HEK293 (cell line): ENCODE data around the gene SST.

ENCODE experiments used
- CTCF ChIA-PET: fragments of 350-600 bp; formaldehyde crosslinking; extraction: SDS; loops from one replicate; lab custom pipeline; 2021; ENCODE audit warnings: antibody characterized with exemption; lab: Yijun Ruan, JAX
- POLR2A ChIA-PET: fragments of 300-600 bp; formaldehyde crosslinking; extraction: SDS; loops from one replicate; lab custom pipeline; 2020; ENCODE audit warnings: antibody characterized with exemption, inconsistent platforms; lab: Yijun Ruan, JAX
- H3K27ac ChIP-seq: fragments of 200-500 bp; sonication (Bioruptor generic); 2 replicates; pipeline ENCODE4 v1.5.1; 2014; ENCODE audit warnings: low read depth, low read length, control low read depth, inconsistent platforms; ENCODE audit errors: extremely low read depth
- H3K36me3 ChIP-seq, 2 experiments: fragments of 200-500 bp in 1 of 2; sonication (Bioruptor generic) in 1 of 2; 1 replicate in 1 of 2; 2 replicates in 1 of 2; pipeline ENCODE4 v1.5.1; 2014 to 2017; ENCODE audit warnings: inconsistent platforms in 2 of 2, low read length in 2 of 2; ENCODE audit not compliant: control insufficient read depth in 2 of 2, insufficient read depth in 1 of 2
- H3K4me1 ChIP-seq: fragments of 200-500 bp; sonication (Bioruptor generic); 2 replicates; pipeline ENCODE4 v1.5.1; 2014; ENCODE audit warnings: mild to moderate bottlenecking, low read length, inconsistent platforms; ENCODE audit not compliant: control insufficient read depth, insufficient read depth
- H3K4me3 ChIP-seq: 2 replicates; pipeline ENCODE4 v1.5.1; 2011; ENCODE audit warnings: low read depth, mild to moderate bottlenecking, control low read depth, low read length, moderate library complexity
- H3K9me3 ChIP-seq: fragments of 200-500 bp; sonication (Bioruptor generic); 2 replicates; pipeline ENCODE4 v1.5.1; 2014; ENCODE audit warnings: low read depth, low read length, inconsistent platforms; ENCODE audit not compliant: control insufficient read depth, insufficient read depth
- BCL11A ChIP-seq: fragments of 450-650 bp; formaldehyde crosslinking; IDR thresholded peaks from 2 replicates; pipeline ENCODE4 v1.5.1; 2016; ENCODE audit warnings: low read depth, missing biosample characterization, missing genetic modification characterization
- GLI2 ChIP-seq: fragments of 450-650 bp; formaldehyde crosslinking; IDR thresholded peaks from 2 replicates; pipeline ENCODE4; 2017; ENCODE audit warnings: missing biosample characterization, missing genetic modification characterization, low read depth, borderline replicate concordance
- GLIS1 ChIP-seq: fragments of 450-650 bp; formaldehyde crosslinking; IDR thresholded peaks from 2 replicates; pipeline ENCODE4 v1.5.1; 2016; ENCODE audit warnings: missing biosample characterization, missing genetic modification characterization
- KLF1 ChIP-seq: fragments of 450-650 bp; formaldehyde crosslinking; IDR thresholded peaks from 2 replicates; pipeline ENCODE4 v1.5.1; 2016; ENCODE audit warnings: missing biosample characterization, missing genetic modification characterization
- KLF8 ChIP-seq: fragments of 450-650 bp; formaldehyde crosslinking; IDR thresholded peaks from 2 replicates; pipeline ENCODE4 v1.5.1; 2016; ENCODE audit warnings: missing biosample characterization, missing genetic modification characterization
- MYNN ChIP-seq: fragments of 450-650 bp; formaldehyde crosslinking; IDR thresholded peaks from 2 replicates; pipeline ENCODE4 v1.5.1; 2016; ENCODE audit warnings: missing biosample characterization, missing genetic modification characterization, borderline replicate concordance
- REPIN1 ChIP-seq: fragments of 450-650 bp; formaldehyde crosslinking; IDR thresholded peaks from 2 replicates; pipeline ENCODE4 v1.5.1; 2017; ENCODE audit warnings: missing biosample characterization, missing genetic modification characterization, low read depth
- SP2 ChIP-seq: fragments of 450-650 bp; formaldehyde crosslinking; IDR thresholded peaks from 2 replicates; pipeline ENCODE4 v1.5.1; 2016; ENCODE audit warnings: missing biosample characterization, missing genetic modification characterization
- SP3 ChIP-seq: fragments of 450-650 bp; formaldehyde crosslinking; IDR thresholded peaks from 2 replicates; pipeline ENCODE4 v1.5.1; 2016; ENCODE audit warnings: missing biosample characterization, missing genetic modification characterization
- TRIM28 ChIP-seq: IDR thresholded peaks from 2 replicates; pipeline ENCODE4 v1.6.1; 2011; ENCODE audit warnings: low read length, control low read depth, borderline replicate concordance
- YY2 ChIP-seq: fragments of 450-650 bp; formaldehyde crosslinking; IDR thresholded peaks from 2 replicates; pipeline ENCODE4 v1.5.1; 2016; ENCODE audit warnings: missing biosample characterization, missing genetic modification characterization
- ZBTB21 ChIP-seq: fragments of 450-650 bp; formaldehyde crosslinking; IDR thresholded peaks from 2 replicates; pipeline ENCODE4 v1.5.1; 2017; ENCODE audit warnings: missing biosample characterization, missing genetic modification characterization
- ZBTB48 ChIP-seq: fragments of 450-650 bp; formaldehyde crosslinking; IDR thresholded peaks from 2 replicates; pipeline ENCODE4 v1.5.1; 2016; ENCODE audit warnings: missing biosample characterization, missing genetic modification characterization
- ZNF10 ChIP-seq: fragments of 450-650 bp; formaldehyde crosslinking; IDR thresholded peaks from 2 replicates; pipeline ENCODE4 v1.5.1; 2017; ENCODE audit warnings: missing biosample characterization, missing genetic modification characterization
- ZNF121 ChIP-seq: fragments of 450-650 bp; formaldehyde crosslinking; IDR thresholded peaks from 2 replicates; pipeline ENCODE4 v1.5.1; 2016; ENCODE audit warnings: missing biosample characterization, missing genetic modification characterization
- ZNF175 ChIP-seq: fragments of 450-650 bp; formaldehyde crosslinking; IDR thresholded peaks from 2 replicates; pipeline ENCODE4 v1.5.1; 2016; ENCODE audit warnings: missing biosample characterization, missing genetic modification characterization
- ZNF24 ChIP-seq: fragments of 450-650 bp; formaldehyde crosslinking; IDR thresholded peaks from 2 replicates; pipeline ENCODE4 v1.5.1; 2016; ENCODE audit warnings: missing biosample characterization, missing genetic modification characterization
- ZNF501 ChIP-seq: fragments of 450-650 bp; formaldehyde crosslinking; IDR thresholded peaks from 2 replicates; pipeline ENCODE4 v1.5.1; 2016; ENCODE audit warnings: missing biosample characterization, missing genetic modification characterization
- ZNF521 ChIP-seq: fragments of 450-650 bp; formaldehyde crosslinking; IDR thresholded peaks from 2 replicates; pipeline ENCODE4 v1.5.1; 2017; ENCODE audit warnings: missing biosample characterization, mild to moderate bottlenecking, missing genetic modification characterization
- ZSCAN30 ChIP-seq: fragments of 450-650 bp; IDR thresholded peaks from 2 replicates; pipeline ENCODE4 v1.5.1; 2018; ENCODE audit warnings: missing biosample characterization, mild to moderate bottlenecking, missing genetic modification characterization, moderate library complexity
- TF ChIP-seq, protein P1 (sequence below): fragments of 450-650 bp; formaldehyde crosslinking; IDR thresholded peaks from 2 replicates; pipeline ENCODE4 v1.5.1; 2016; ENCODE audit warnings: missing biosample characterization, missing genetic modification characterization
- TF ChIP-seq, protein P2 (sequence below): fragments of 450-650 bp; formaldehyde crosslinking; IDR thresholded peaks from 2 replicates; pipeline ENCODE4 v1.5.1; 2016; ENCODE audit warnings: missing biosample characterization, missing genetic modification characterization
- TF ChIP-seq, protein P3 (sequence below): fragments of 450-650 bp; formaldehyde crosslinking; IDR thresholded peaks from 2 replicates; pipeline ENCODE4 v1.5.1; 2016; ENCODE audit warnings: missing biosample characterization, missing genetic modification characterization
- TF ChIP-seq, protein P4 (sequence below): fragments of 450-650 bp; formaldehyde crosslinking; IDR thresholded peaks from 2 replicates; pipeline ENCODE4 v1.5.1; 2017; ENCODE audit warnings: missing biosample characterization, missing genetic modification characterization

SST gene

DNA sequence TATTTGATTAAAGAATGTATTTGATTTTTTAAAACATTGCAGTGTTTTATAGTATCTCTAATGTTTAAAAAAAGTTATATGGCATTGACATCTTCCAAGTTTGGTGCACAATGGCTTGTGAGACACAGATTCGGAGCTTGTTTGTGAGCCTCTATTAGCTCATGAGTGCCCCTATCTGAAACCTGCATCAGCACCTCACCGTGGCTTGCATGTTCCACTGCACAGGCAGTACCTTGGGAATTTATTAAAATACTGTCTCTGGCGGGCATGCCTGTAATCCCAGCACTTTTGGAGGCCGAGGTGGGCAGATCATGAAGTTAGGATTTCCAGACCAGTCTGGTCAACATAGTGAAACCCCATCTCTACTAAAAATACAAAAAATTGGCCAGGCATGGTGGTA is 39.0 kb upstream of the SST start:
- POLR2A ChIA-PET, result no interaction called here
- H3K9me3 ChIP-seq, result no peaks in the 10 kb centered on the region
- no peak for TF ChIP-seq ZNF24 (tag by site-specific recombination)
- no peak for TF ChIP-seq ZSCAN30 (tag by site-specific recombination)
- TF ChIP-seq, protein P1, sequence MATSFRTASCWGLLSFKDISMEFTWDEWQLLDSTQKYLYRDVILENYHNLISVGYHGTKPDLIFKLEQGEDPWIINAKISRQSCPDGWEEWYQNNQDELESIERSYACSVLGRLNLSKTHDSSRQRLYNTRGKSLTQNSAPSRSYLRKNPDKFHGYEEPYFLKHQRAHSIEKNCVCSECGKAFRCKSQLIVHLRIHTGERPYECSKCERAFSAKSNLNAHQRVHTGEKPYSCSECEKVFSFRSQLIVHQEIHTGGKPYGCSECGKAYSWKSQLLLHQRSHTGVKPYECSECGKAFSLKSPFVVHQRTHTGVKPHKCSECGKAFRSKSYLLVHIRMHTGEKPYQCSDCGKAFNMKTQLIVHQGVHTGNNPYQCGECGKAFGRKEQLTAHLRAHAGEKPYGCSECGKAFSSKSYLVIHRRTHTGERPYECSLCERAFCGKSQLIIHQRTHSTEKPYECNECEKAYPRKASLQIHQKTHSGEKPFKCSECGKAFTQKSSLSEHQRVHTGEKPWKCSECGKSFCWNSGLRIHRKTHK (tag by site-specific recombination), result no peak
- no peak for TF ChIP-seq TRIM28
- no peak for TF ChIP-seq MYNN (tag by site-specific recombination)
- TF ChIP-seq ZNF501, result no peak
- TF ChIP-seq REPIN1 (tag by site-specific recombination), result no peak
- TF ChIP-seq, all 188 proteins: peak for 0
- Histone ChIP-seq H3K4me3 (no peak overlapping the region), H3K27ac (no peak overlapping the region), H3K4me1 (no peaks in the 10 kb centered on the region), H3K36me3 (no peaks in the 10 kb centered on the region)
- CTCF ChIA-PET, result interaction anchor here (0.7 to 1.7 kb wide), 5 partner anchors 144 to 1149 kb away, joined by 3 to 5 read pairs (median 3); no protein-coding TSS in a partner anchor

DNA sequence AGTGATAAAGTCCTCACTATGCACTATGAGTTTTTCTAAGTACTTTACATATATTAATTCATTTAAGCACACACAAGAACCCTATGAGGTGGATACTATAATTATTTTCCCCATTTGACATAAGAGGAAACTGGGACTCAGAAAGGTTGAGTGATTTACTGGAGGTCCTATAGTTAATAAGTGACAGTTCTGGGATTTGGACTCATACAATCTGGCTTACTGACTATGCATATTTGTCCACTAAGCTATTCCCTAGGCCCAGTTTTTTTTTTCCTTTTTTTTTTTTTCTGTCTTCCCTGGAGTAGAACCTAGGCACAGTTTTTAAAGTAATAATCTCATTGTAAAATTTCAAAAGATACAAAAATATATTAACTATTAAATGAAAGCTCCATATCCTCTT is 38.5 kb upstream of the SST start:
- ChIA-PET CTCF (interaction anchor here (0.6 to 1.0 kb wide), 4 partner anchors 143 to 1149 kb away, joined by 3 to 5 read pairs (median 3); no protein-coding TSS in a partner anchor), POLR2A (no interaction called here)
- Histone ChIP-seq H3K9me3 (no peaks in the 10 kb centered on the region), H3K27ac (no peak overlapping the region), H3K4me3 (no peak overlapping the region), H3K4me1 (no peaks in the 10 kb centered on the region), H3K36me3 (no peaks in the 10 kb centered on the region)
- TF ChIP-seq ZNF121 (no peak), ZBTB21 (no peak), SP3 (tag by site-specific recombination) (no peak), ZNF521 (tag by site-specific recombination) (no peak)
- TF ChIP-seq, protein P2, sequence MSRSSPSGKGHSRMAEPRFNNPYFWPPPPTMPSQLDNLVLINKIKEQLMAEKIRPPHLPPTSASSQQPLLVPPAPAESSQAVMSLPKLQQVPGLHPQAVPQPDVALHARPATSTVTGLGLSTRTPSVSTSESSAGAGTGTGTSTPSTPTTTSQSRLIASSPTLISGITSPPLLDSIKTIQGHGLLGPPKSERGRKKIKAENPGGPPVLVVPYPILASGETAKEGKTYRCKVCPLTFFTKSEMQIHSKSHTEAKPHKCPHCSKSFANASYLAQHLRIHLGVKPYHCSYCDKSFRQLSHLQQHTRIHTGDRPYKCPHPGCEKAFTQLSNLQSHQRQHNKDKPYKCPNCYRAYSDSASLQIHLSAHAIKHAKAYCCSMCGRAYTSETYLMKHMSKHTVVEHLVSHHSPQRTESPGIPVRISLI, result no peak

DNA sequence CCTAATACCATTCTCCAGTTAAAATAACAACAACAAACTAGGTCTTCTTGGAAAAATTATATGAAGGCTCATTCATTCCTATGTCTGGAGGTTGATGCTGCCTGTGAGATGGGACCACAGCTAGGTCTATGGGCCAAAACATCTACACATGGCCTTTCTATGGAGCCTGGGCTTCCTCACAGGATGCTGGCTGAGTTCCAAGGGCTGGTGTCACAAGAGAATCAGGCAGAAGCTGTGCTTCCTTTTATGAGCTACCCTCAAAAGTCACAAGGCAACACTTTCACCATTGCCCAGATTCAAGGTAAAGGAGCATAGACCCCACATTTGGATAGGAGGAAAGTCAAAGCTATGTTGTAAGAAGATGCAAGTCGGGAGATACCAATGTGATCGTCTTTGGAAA is 36.8 kb upstream of the SST start:
- Histone ChIP-seq H3K4me3 (no peak overlapping the region), H3K4me1 (no peaks in the 10 kb centered on the region)
- TF ChIP-seq KLF1 (tag by site-specific recombination) (no peak), ZBTB48 (tag by site-specific recombination) (no peak)
- TF ChIP-seq, all 188 proteins: peak for 0
- Histone ChIP-seq H3K9me3 (no peaks in the 10 kb centered on the region), H3K27ac (no peak overlapping the region), H3K36me3 (no peaks in the 10 kb centered on the region)
- ChIA-PET POLR2A (no interaction called here), CTCF (interaction anchor here (2.5 kb wide), 1 partner anchor 28 kb away, joined by 8 read pairs; no protein-coding TSS in a partner anchor)

DNA sequence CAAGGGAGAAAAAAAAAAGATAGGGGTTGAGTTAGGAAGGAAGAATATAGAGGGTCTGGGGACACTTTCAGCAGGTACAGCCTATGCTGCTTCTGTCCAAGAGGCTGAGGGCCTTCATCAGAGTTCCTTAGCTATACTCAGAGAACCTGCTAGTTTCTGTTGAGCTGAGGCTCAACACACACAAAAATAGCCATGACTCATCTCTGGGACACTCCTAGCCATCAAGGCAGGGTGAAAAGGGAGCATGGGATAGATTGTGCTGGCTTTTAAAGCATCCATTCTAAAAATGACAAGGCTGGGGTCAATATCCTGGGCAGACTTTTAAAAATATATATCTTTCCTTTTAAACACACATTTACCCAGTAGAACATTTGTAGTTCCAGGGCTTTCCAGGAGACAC is 35.0 kb upstream of the SST start:
- Histone ChIP-seq H3K36me3 (no peaks in the 10 kb centered on the region), H3K4me3 (no peak overlapping the region), H3K4me1 (no peaks in the 10 kb centered on the region), H3K27ac (no peak overlapping the region), H3K9me3 (no peaks in the 10 kb centered on the region)
- ChIA-PET POLR2A (no interaction called here), CTCF (interaction anchor here (1.2 to 2.5 kb wide), 2 partner anchors 26 to 386 kb away, joined by 6 to 8 read pairs; no protein-coding TSS in a partner anchor)
- TF ChIP-seq ZNF10 (tag by site-specific recombination) (no peak), ZNF175 (tag by site-specific recombination) (no peak), GLIS1 (tag by site-specific recombination) (no peak), KLF8 (tag by site-specific recombination) (no peak), GLI2 (tag by site-specific recombination) (no peak), YY2 (no peak), SP2 (tag by site-specific recombination) (no peak), BCL11A (tag by site-specific recombination) (no peak)
- TF ChIP-seq, protein P3, sequence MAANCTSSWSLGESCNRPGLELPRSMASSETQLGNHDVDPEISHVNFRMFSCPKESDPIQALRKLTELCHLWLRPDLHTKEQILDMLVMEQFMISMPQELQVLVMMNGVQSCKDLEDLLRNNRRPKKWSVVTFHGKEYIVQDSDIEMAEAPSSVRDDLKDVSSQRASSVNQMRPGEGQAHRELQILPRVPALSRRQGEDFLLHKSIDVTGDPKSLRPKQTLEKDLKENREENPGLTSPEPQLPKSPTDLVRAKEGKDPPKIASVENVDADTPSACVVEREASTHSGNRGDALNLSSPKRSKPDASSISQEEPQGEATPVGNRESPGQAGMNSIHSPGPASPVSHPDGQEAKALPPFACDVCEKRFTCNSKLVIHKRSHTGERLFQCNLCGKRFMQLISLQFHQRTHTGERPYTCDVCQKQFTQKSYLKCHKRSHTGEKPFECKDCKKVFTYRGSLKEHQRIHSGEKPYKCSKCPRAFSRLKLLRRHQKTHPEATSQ (tag by site-specific recombination), result no peak
- TF ChIP-seq, protein P4, sequence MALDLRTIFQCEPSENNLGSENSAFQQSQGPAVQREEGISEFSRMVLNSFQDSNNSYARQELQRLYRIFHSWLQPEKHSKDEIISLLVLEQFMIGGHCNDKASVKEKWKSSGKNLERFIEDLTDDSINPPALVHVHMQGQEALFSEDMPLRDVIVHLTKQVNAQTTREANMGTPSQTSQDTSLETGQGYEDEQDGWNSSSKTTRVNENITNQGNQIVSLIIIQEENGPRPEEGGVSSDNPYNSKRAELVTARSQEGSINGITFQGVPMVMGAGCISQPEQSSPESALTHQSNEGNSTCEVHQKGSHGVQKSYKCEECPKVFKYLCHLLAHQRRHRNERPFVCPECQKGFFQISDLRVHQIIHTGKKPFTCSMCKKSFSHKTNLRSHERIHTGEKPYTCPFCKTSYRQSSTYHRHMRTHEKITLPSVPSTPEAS (tag by site-specific recombination), result no peak
